SK-N-MC (cell line): ENCODE data around the gene ALPL.

Experiments
- EZH2 ChIP-seq: fragments of 200-600 bp; sonication (generic); IDR thresholded peaks from one replicate; pipeline ENCODE4 v1.6.1; 2017; ENCODE audit warnings: antibody characterized with exemption
- POLR2AphosphoS5 ChIP-seq: IDR thresholded peaks from 2 replicates; pipeline ENCODE4 v1.6.1; 2012; ENCODE audit warnings: mild to moderate bottlenecking, low read depth, low read length, borderline replicate concordance

- TF ChIP-seq POLR2AphosphoS5 (no peak), EZH2 (no peak)
Observed at GRCh38 chr1:21590126-21590880, 81.1 kb downstream of the ALPL start.
